ENCODE results near the gene DTX4. TPM values are rescaled to one million over a fixed set of nuclear protein-coding genes. Genes with fewer than 3 reads are reported as not detected.
"Not testable (repeated sequence)": the region's sequence is repeated elsewhere in the genome, so short reads cannot be mapped to it uniquely, and the experiment has no call there.

Gene DTX4
- 0.18 and 0.57 TPM in 2 replicates for total RNA-seq (ENCODE audit: low replicate concordance)

DNA sequence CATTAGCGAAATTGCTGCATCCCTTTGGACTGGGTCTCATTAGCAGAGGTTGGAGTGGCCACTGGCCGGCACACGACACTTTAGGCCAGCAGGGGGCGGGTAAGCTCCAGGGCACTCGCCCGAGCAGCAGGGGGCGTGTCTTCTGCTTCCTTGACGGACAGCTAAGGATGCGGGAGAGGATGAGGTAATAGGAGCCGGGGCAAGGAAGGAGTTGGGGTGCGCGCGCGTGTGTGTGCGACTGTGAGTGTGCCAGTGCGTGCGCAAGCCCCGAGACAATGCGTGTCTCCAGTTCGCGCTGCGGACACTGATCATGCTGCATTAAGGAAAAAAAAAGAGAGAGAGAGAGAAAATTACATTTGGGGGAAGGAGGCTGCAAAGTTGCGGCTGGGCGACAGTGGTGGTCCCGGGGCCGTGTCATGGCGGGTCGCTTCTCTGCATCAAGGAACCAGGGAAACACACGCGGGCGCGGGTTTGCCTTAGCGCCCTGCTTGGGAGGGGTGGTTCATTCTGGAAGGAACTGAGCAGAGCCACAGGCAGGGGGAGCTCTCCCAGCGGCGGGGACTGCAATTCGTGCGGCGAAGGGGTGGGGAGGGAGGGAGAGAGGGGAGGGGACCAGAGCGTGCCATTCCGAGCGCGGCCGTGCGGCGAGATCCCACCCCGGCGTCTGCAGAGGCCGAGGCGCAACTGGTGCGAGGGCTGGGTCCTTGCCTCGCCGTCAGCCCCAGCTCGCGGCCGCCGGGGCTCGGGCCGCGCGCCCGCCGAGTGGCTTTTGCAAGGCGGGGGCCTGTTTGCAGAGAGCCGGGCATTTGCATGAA lies at the start of gene DTX4:
TSS of gene DTX4 (plus strand) at position 625 of the 815 bp plus-strand sequence. CDS start 464 bp downstream, outside the sequence.
- H3K4me3 ChIP-seq (ENCODE audit: low read depth, low read length), result peak within 1 kb of the TSS; percentile 75
- TF ChIP-seq, protein P1, sequence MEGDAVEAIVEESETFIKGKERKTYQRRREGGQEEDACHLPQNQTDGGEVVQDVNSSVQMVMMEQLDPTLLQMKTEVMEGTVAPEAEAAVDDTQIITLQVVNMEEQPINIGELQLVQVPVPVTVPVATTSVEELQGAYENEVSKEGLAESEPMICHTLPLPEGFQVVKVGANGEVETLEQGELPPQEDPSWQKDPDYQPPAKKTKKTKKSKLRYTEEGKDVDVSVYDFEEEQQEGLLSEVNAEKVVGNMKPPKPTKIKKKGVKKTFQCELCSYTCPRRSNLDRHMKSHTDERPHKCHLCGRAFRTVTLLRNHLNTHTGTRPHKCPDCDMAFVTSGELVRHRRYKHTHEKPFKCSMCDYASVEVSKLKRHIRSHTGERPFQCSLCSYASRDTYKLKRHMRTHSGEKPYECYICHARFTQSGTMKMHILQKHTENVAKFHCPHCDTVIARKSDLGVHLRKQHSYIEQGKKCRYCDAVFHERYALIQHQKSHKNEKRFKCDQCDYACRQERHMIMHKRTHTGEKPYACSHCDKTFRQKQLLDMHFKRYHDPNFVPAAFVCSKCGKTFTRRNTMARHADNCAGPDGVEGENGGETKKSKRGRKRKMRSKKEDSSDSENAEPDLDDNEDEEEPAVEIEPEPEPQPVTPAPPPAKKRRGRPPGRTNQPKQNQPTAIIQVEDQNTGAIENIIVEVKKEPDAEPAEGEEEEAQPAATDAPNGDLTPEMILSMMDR (IDR thresholded peaks at IDR 0.05; ENCODE audit: insufficient read depth, low read length), result peak; percentile 99
- peak; percentile 84 for DNase-seq (ENCODE audit: low read depth)

DNA sequence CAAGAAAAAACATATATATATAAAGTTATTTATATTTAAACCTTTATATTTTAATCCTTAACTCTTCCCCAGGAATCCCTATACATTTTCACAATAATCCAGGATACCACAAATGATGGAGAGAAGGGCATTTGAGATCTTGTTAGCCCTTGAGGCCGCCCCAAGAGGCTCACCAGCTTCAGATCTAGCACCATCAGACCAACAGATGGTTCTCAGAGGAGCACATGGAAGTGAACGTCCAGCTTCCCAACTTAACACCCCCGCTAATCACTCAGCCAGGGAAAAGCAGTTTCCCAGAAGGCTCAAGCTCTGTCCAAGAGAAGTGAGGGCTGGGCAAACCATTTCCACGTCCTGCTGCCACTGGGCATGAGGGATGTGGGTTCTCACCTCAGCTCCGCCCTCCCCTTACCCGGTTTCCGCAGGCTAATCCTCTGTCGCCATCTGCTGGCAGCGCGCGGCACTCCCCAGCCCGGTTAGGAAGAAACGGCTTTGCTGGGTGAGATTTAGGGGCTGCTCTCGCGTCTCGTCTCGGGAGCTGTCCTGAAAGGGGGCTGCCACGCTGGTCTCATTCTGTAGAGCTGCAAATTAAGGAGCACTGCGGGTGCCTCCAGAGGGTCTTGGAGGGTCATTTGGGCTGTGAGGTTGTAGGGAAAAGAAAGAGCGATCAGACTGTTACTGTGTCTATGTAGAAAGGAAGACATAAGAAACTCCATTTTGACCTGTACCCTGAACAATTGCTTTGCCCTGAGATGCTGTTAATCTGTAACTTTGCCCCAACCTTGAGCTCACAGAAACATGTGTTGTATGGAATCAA lies 36.1 kb upstream of the DTX4 start:
- H3K4me3 ChIP-seq (ENCODE audit: low read depth, low read length), result no peak overlapping the region
- peak; percentile 72 for DNase-seq (ENCODE audit: low read depth)
- TF ChIP-seq, protein P1 (IDR thresholded peaks at IDR 0.05; ENCODE audit: insufficient read depth, low read length), result peak; percentile 99

DNA sequence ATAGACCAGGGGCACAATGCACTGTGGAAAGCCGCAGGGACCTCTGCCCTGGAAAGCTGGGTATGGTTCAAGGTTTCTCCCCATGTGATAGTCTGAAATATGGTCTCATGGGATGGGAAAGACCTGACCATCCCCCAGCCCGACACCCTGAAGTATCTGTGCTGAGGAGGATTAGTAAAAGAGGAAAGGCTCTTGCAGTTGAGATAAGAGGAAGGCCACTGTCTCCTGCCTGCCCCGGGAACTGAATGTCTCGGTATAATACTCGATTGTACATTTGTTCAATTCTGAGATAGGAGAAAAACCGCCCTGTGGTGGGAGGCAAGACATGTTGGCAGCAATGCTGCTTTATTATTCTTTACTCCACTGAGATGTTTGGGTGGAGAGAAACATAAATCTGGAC lies 35.4 kb upstream of the DTX4 start:
- not testable (repeated sequence) for H3K4me3 ChIP-seq (ENCODE audit: low read depth, low read length); DNase-seq (ENCODE audit: low read depth)

DNA sequence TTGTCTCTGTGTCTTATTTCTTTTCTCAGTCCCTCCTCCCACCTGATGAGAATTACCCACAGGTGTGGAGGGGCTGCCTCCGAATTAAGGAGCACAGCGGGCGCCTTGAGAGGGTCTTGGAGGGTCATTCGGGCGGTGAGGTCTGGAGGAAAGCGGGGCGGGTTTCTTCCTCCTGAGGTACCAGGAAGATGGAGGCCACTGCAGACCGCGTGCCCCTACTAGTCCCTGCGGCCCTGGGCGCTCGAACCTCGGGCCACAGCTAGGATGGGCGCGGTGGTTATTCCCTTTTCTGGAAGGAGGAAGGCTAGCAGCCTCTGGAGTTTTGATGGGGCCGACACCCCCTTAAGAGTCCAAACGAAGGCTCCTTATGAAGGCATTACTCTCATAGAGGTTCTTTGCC lies 34.7 kb upstream of the DTX4 start:
- no peak for DNase-seq (ENCODE audit: low read depth)
- no peak overlapping the region for H3K4me3 ChIP-seq (ENCODE audit: low read depth, low read length)
- TF ChIP-seq, protein P1 (IDR thresholded peaks at IDR 0.05; ENCODE audit: insufficient read depth, low read length), result no peak

DNA sequence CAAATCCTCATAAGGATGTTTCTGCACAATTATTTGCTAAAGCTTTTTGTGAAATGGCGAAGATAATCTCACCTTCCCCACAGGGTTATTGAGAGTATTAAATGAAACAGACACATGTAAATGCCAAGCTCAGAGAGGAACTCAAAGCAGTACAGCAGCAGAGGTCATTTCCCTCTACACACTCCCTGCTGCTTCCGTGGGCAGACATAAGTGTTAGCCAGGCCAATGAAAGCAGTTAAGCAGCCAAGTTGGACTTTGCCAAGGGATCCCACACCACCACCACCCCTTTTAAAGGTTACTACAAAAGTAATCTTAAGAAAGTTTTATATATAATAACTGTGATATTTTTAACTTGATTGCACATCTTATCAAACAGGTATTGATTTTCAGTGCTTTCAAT lies 33.3 kb upstream of the DTX4 start:
- TF ChIP-seq, protein P1 (IDR thresholded peaks at IDR 0.05; ENCODE audit: insufficient read depth, low read length), result no peak
- peak; percentile 3 for DNase-seq (ENCODE audit: low read depth)
- no peak overlapping the region for H3K4me3 ChIP-seq (ENCODE audit: low read depth, low read length)

DNA sequence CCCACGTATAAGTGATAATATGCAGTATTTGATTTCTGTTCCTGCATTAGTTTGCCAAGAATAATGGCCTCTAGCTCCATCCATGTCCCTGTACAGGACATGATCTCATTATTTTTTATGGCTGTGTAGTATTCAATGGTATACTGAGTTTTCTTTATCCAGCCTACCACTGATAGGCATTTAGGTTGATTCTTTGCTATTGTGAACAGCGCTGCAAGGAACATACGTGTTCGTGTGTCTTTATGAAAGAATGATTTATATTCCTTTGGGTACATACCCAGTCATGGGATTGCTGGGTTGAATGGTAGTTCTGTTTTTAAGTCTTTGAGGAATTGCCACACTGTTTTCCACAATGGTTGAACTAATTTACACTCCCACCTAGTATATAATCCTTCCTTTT lies 30.7 kb upstream of the DTX4 start:
- no peak for DNase-seq (ENCODE audit: low read depth)
- TF ChIP-seq, protein P1 (IDR thresholded peaks at IDR 0.05; ENCODE audit: insufficient read depth, low read length), result no peak
- H3K4me3 ChIP-seq (ENCODE audit: low read depth, low read length), result no peak overlapping the region

Measured in fibroblast of the aortic adventitia (primary cell).